Spleen (tissue), 11 donors: ENCODE data around the gene SLC26A11. TPM values are rescaled to one million over a fixed set of nuclear protein-coding genes. Genes with fewer than 3 reads are reported as not detected.
A peak's percentile ranks its signal among the peaks of the same experiment; 100 is the strongest.

Experiments used
- DNase-seq: peaks from one replicate; pipeline ENCODE4 v3.0.0-alpha.2; 2020
- H3K27ac ChIP-seq, 8 donors: fragments of 200-600 bp; sonication (generic) in 7 of 8; 1 replicate in 4 of 8; 2 replicates in 4 of 8; pipeline versions ENCODE4 v1.5.0 to v1.8.0; 2016 to 2021; ENCODE audit warnings: inconsistent platforms in 4 of 8, mild to moderate bottlenecking in 4 of 8, moderate library complexity in 1 of 8
- H3K27me3 ChIP-seq, 7 donors: fragments of 200-600 bp; sonication (generic) in 6 of 7; replicated peaks in 1 of 7; 1 replicate in 4 of 7; 2 replicates in 3 of 7; pipeline versions ENCODE4 v1.5.0 to v1.8.0; 2016 to 2021; ENCODE audit warnings: inconsistent platforms in 3 of 7, mild to moderate bottlenecking in 1 of 7
- H3K36me3 ChIP-seq, 6 donors: fragments of 200-600 bp; sonication (generic) in 5 of 6; 1 replicate in 4 of 6; 2 replicates in 2 of 6; pipeline versions ENCODE4 v1.5.0 to v1.8.0; 2016 to 2021; ENCODE audit warnings: inconsistent platforms in 2 of 6
- H3K4me1 ChIP-seq, 6 donors: fragments of 200-600 bp; sonication (generic) in 5 of 6; 1 replicate in 3 of 6; 2 replicates in 3 of 6; pipeline versions ENCODE4 v1.5.0 to v1.8.0; 2016 to 2021; ENCODE audit warnings: inconsistent platforms in 3 of 6
- H3K4me3 ChIP-seq, 8 donors: fragments of 200-600 bp; sonication (generic) in 7 of 8; 1 replicate in 4 of 8; 2 replicates in 4 of 8; pipeline versions ENCODE4 v1.5.0 to v1.8.0; 2016 to 2021; ENCODE audit warnings: inconsistent platforms in 4 of 8, mild to moderate bottlenecking in 4 of 8, moderate library complexity in 2 of 8
- H3K9me3 ChIP-seq, 8 donors: fragments of 200-600 bp; sonication (generic) in 7 of 8; 1 replicate in 4 of 8; 2 replicates in 4 of 8; pipeline versions ENCODE4 v1.5.0 to v1.8.0; 2016 to 2021; ENCODE audit warnings: inconsistent platforms in 4 of 8
- POLR2A ChIP-seq, 3 donors: fragments of 450-650 bp; IDR thresholded peaks; one replicate each; pipeline ENCODE4 v1.5.1; 2017; ENCODE audit warnings: antibody characterized with exemption in 3 of 3, mild to moderate bottlenecking in 1 of 3
- POLR2AphosphoS5 ChIP-seq, 3 donors: sonication (generic); formaldehyde crosslinking; IDR thresholded peaks; one replicate each; pipeline ENCODE4 v1.5.1; 2017; ENCODE audit warnings: antibody characterized with exemption in 3 of 3
- WGBS, 5 donors: extraction: QIAGEN DNeasy Blood & Tissue Kit in 3 of 5; methylation state at CpG; one replicate each; pipeline versions ENCODE4 v1.1.5 to v1.1.7; 2013 to 2018; 5-methylcytosine and 5-hydroxymethylcytosine counted together
- intact Hi-C: fragments of 100-400 bp; cut with DNase I; formaldehyde crosslinking; loops from one replicate; pipeline ENCODE4 v1.15.0; 2023; ENCODE audit warnings: low total_unique reads
- polyA plus RNA-seq, 3 donors: library from polyadenylated mRNA; stranded (reverse); fragments of 200-250 nt; gene quantifications; one replicate each; pipeline ENCODE4 v1.2.1, GENCODE V29; 2013
- total RNA-seq, 7 donors: library from RNA; depleted of rRNA in 3 of 7; stranded (reverse); fragments of >200 nt in 3 of 7; fragmentation: NEBNext Ultra II Directional in 4 of 7; extraction: Animal tissue kit (Norgen Biotek cat#: 25700) in 4 of 7; gene quantifications; one replicate each; pipeline versions ENCODE4 v1.1.0 to v1.2.1, GENCODE V29; 2016 to 2021
- TF ChIP-seq, protein P1 (sequence below), 11 experiments: fragments of 200-600 bp in 7 of 11; fragments of 450-650 bp in 4 of 11; sonication (generic) in 4 of 11; IDR thresholded peaks in 8 of 11; conservative IDR thresholded peaks in 3 of 11; 1 replicate in 7 of 11; 2 replicates in 4 of 11; pipeline versions ENCODE4 v1.4.0 to v1.8.0; 2016 to 2021; ENCODE audit warnings: antibody characterized with exemption in 11 of 11, inconsistent platforms in 4 of 11, mild to moderate bottlenecking in 1 of 11
- donor health status: healthy with polysubstance abuse.
- donor health status: DM: no; HTN: no; CAD: no; lungs with moderate emphysema.
- donor health status: DM: no; HTN: no; CAD: no.
- donor health status: Bipolar disorder and iron deficiency.
- donor health status: healthy.
- donor health status: DM: no; HTN: no; CAD: no.
- donor health status: DM: yes; HTN: yes; CAD: no.

SLC26A11 gene
- total and polyA plus RNA-seq, 10 donors: 6.8 to 39.7 (median 30.5) TPM

DNA sequence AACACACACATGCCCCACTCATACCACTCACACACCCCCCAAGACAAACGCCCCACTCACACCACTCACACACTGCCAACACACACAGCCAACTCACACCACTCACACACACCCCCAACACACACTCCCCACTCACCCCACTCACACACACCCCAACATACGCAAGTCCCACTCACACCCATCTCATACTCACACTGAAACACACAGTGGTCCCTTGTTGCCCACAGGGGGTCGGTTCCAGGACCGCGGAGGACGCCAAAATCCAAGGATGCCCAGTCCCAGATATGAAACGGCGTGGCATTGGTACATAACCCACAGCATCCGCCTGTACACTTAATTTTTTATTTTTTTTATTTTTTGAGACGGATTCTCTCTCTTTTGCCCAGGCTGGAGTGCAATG is 61.3 kb downstream of the SLC26A11 start:
- intact Hi-C loops: no loop called here
- Histone ChIP-seq H3K36me3 (peaks cover 0 to 100% (median 47%) of the 10 kb centered on the region in 6 donors), H3K27ac (peak overlapping the region in 1 of 8 donors; percentile 81)

DNA sequence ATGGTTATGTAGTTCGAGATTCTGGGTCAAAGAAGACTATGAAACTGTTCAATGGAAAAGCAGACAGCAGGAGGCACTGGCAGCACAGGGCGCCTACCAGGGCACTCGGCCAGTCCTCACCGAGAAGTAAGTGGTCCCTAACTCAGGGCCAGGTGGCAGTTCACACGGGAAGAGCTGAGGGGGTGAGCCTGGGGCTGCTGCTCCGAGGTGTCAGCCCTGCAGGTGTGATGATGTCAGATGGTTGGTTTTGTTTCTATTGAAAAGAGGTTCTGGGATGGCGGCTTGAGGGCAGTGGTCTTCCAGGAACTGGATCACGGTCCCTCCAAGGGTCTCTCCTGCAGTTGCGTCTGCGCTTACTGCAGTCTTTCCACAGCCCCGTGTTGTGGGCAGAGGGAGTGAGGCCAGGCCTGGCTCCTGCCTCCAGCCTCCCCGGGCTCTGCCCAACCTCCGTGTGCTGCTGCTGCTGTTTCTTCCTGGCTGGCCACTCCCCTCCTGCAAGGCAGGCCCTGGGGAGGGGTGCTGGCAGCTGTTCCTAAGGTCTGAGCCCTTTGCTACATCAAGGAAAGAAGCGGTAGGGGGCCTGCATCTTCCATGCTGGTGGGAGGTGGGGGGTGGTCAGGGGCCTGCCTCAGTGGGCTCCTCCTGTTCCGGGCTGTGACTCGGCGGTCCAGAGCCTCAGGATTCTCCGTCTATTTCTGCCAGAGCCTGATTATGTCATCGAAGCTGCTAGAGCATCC is 63.1 kb downstream of the SLC26A11 start:
- intact Hi-C loops: no loop called here
- H3K4me1 ChIP-seq: peaks cover 13 to 86% (median 41%) of the 10 kb centered on the region in 6 donors
- WGBS, 5 donors: 80 to 88% (median 81%) methylated on average over 14 to 19 of the region's 19 CpGs
- H3K27ac ChIP-seq: peak overlapping the region in 4 of 8 donors; percentile 4 to 44 (median 16)
- TF ChIP-seq POLR2AphosphoS5 (IDR thresholded peaks at IDR 0.05) (peak in 2 of 3 donors; percentile 31 to 60), POLR2A (IDR thresholded peaks at IDR 0.05) (no peak)
- TF ChIP-seq, protein P1, sequence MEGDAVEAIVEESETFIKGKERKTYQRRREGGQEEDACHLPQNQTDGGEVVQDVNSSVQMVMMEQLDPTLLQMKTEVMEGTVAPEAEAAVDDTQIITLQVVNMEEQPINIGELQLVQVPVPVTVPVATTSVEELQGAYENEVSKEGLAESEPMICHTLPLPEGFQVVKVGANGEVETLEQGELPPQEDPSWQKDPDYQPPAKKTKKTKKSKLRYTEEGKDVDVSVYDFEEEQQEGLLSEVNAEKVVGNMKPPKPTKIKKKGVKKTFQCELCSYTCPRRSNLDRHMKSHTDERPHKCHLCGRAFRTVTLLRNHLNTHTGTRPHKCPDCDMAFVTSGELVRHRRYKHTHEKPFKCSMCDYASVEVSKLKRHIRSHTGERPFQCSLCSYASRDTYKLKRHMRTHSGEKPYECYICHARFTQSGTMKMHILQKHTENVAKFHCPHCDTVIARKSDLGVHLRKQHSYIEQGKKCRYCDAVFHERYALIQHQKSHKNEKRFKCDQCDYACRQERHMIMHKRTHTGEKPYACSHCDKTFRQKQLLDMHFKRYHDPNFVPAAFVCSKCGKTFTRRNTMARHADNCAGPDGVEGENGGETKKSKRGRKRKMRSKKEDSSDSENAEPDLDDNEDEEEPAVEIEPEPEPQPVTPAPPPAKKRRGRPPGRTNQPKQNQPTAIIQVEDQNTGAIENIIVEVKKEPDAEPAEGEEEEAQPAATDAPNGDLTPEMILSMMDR (IDR thresholded peaks at IDR 0.05 in 8 of 11, conservative IDR thresholded peaks at IDR 0.05 in 3 of 11): no peak
- no peaks in the 10 kb centered on the region for H3K9me3 ChIP-seq
- peaks cover 0 to 100% (median 37%) of the 10 kb centered on the region in 6 donors for H3K36me3 ChIP-seq
- H3K27me3 ChIP-seq: no peaks in the 10 kb centered on the region
- no peak overlapping the region for H3K4me3 ChIP-seq
- DNase-seq: no peak

More for the DNA sequence above, 61.3 kb downstream of the SLC26A11 start:
- no peak for DNase-seq
- Histone ChIP-seq H3K4me3 (no peak overlapping the region), H3K9me3 (no peaks in the 10 kb centered on the region), H3K27me3 (no peaks in the 10 kb centered on the region), H3K4me1 (peaks cover 22 to 86% (median 47%) of the 10 kb centered on the region in 6 donors)
- TF ChIP-seq POLR2AphosphoS5 (IDR thresholded peaks at IDR 0.05) (no peak), POLR2A (IDR thresholded peaks at IDR 0.05) (no peak)
- TF ChIP-seq, protein P1 (IDR thresholded peaks at IDR 0.05 in 8 of 11, conservative IDR thresholded peaks at IDR 0.05 in 3 of 11): no peak
- 92 to 96% (median 94%) methylated on average over 10 of the region's 10 CpGs for WGBS, 5 donors

DNA sequence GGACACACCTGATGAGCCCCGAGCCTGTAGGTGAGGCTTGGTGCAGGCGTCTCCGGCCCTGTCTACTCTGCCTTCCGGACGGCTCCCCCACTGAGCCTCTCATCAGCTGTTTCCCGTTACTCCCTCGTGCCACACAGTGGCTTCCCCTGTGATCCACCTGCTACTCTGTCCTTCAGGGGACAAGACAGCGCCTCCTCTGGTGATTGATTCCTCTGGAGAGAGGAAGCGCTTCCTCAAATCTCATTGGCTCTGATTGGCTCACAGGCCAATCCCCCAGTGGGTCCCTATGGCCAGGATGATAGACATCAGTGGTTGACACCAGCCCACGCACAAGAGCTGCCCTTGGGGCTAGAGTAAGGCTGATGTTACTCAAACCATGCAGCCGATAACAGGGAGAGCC is 64.4 kb downstream of the SLC26A11 start:
- Histone ChIP-seq H3K27ac (peak overlapping the region in 2 of 8 donors; percentile 0 to 49), H3K4me1 (peaks cover 7 to 86% (median 34%) of the 10 kb centered on the region in 6 donors), H3K4me3 (no peak overlapping the region), H3K36me3 (peaks cover 0 to 100% (median 39%) of the 10 kb centered on the region in 6 donors), H3K9me3 (no peaks in the 10 kb centered on the region), H3K27me3 (no peaks in the 10 kb centered on the region)
- TF ChIP-seq POLR2A (IDR thresholded peaks at IDR 0.05): no peak
- TF ChIP-seq, protein P1 (IDR thresholded peaks at IDR 0.05 in 8 of 11, conservative IDR thresholded peaks at IDR 0.05 in 3 of 11): no peak
- no peak for TF ChIP-seq POLR2AphosphoS5 (IDR thresholded peaks at IDR 0.05)
- no peak for DNase-seq
- intact Hi-C loops: no loop called here
- 81 to 86% (median 84%) methylated on average over 9 to 11 of the region's 11 CpGs for WGBS, 5 donors

DNA sequence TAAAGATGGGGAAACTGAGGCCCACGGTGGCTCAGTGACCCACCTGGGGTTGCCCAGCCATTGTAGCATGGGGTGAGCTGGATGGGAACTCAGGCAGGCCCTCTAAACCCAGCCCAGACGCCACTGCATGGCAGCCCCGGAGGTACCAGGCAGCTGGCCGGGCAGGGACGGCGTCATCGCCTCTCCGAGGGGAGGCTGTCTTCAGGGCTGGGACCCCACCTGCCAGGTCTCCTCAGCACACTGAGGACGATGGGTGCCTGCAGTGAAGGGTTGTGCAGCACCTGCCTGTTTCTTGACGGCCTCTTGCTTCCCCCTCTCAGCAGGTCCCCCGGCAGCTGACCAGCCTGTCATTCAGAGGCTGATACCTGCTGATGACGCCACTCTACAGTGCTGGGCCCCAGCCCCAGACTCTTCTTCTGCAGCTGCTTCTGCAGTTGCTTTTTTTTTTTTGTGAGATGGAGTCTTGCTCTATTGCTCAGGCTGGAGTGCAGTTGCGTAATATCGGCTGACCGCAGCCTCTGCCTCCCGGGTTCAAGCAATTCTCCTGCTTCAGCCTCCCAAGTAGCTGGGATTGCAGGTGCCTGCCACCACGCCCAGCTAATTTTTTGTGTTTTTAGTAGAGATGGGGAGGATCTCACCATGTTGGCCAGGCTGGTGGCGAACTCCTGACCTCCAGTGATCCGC is 65.2 kb downstream of the SLC26A11 start:
- H3K27ac ChIP-seq: peak overlapping the region in 2 of 8 donors; percentile 23 to 65
- WGBS, 5 donors: 83 to 94% (median 90%) methylated on average over 8 to 19 of the region's 19 CpGs
- no peak for TF ChIP-seq POLR2A (IDR thresholded peaks at IDR 0.05)
- TF ChIP-seq, protein P1 (IDR thresholded peaks at IDR 0.05 in 8 of 11, conservative IDR thresholded peaks at IDR 0.05 in 3 of 11): no peak
- peak in 1 of 3 donors; percentile 57 for TF ChIP-seq POLR2AphosphoS5 (IDR thresholded peaks at IDR 0.05)
- H3K36me3 ChIP-seq: peaks cover 0 to 100% (median 40%) of the 10 kb centered on the region in 6 donors
- H3K9me3 ChIP-seq: no peaks in the 10 kb centered on the region
- intact Hi-C loops: no loop called here
- H3K27me3 ChIP-seq: no peaks in the 10 kb centered on the region
- H3K4me1 ChIP-seq: peaks cover 0 to 83% (median 29%) of the 10 kb centered on the region in 6 donors
- no peak for DNase-seq
- H3K4me3 ChIP-seq: no peak overlapping the region
